Measurements from ENCODE around the gene TNFRSF1B. TPM values are rescaled to one million over a fixed set of nuclear protein-coding genes. Genes with fewer than 3 reads are reported as not detected.
"Not testable (repeated sequence)": the region's sequence is repeated elsewhere in the genome, so short reads cannot be mapped to it uniquely, and the experiment has no call there.

The TNFRSF1B gene
- total RNA-seq, 4 donors from 2014 or later = 37.1 to 92.8 (median 64.0) TPM

- Histone ChIP-seq H3K4me1 (peaks cover 0 to 2% (median 0%) of the 10 kb centered on the region in 4 donors), H3K4me3 (no peak overlapping the region), H3K9me3 (peaks cover 0 to 5% (median 0%) of the 10 kb centered on the region in 4 donors), H3K27ac (no peak overlapping the region), H3K36me3 (no peaks in the 10 kb centered on the region), H3K27me3 (no peaks in the 10 kb centered on the region)
- no peak for TF ChIP-seq CTCF (IDR thresholded peaks at IDR 0.05)
- DNase-seq = no peak
These were observed 53.0 kb downstream of the TNFRSF1B start for GRCh38 chr1:12219800-12220199.

GRCh38 chr1:12220890-12221289, 54.1 kb downstream of the TNFRSF1B start:
- no peak overlapping the region for H3K27ac ChIP-seq
- no peaks in the 10 kb centered on the region for H3K27me3 ChIP-seq
- no peaks in the 10 kb centered on the region for H3K36me3 ChIP-seq
- DNase-seq = no peak
- H3K4me3 ChIP-seq = no peak overlapping the region
- peaks cover 0 to 5% (median 0%) of the 10 kb centered on the region in 4 donors for H3K9me3 ChIP-seq
- H3K4me1 ChIP-seq = peaks cover 0 to 2% (median 0%) of the 10 kb centered on the region in 4 donors
- TF ChIP-seq CTCF (IDR thresholded peaks at IDR 0.05) (no peak), POLR2A (IDR thresholded peaks at IDR 0.05) (no peak)

GRCh38 chr1:12222700-12223099, 55.9 kb downstream of the TNFRSF1B start:
- not testable (repeated sequence) for H3K4me3 ChIP-seq, DNase-seq, H3K27ac ChIP-seq, H3K27me3 ChIP-seq, H3K4me1 ChIP-seq, H3K9me3 ChIP-seq, H3K36me3 ChIP-seq

GRCh38 chr1:12224092-12224491, 57.3 kb downstream of the TNFRSF1B start:
- H3K4me3 ChIP-seq, H3K9me3 ChIP-seq, DNase-seq, H3K4me1 ChIP-seq, H3K36me3 ChIP-seq, H3K27ac ChIP-seq, H3K27me3 ChIP-seq: not testable (repeated sequence)

- Histone ChIP-seq H3K27ac (no peak overlapping the region), H3K4me3 (no peak overlapping the region), H3K36me3 (no peaks in the 10 kb centered on the region), H3K27me3 (no peaks in the 10 kb centered on the region), H3K4me1 (peaks cover 0 to 11% (median 4%) of the 10 kb centered on the region in 4 donors), H3K9me3 (no peaks in the 10 kb centered on the region)
- DNase-seq = no peak
- TF ChIP-seq CTCF (IDR thresholded peaks at IDR 0.05) (no peak), POLR2A (IDR thresholded peaks at IDR 0.05) (no peak)
These were observed 62.2 kb downstream of the TNFRSF1B start for GRCh38 chr1:12228979-12229378.

GRCh38 chr1:12229386-12229834, 62.6 kb downstream of the TNFRSF1B start:
- peak overlapping the region in 2 of 4 donors; percentile 93 to 100 for H3K4me3 ChIP-seq
- TF ChIP-seq CTCF (IDR thresholded peaks at IDR 0.05) = no peak
- no peak for TF ChIP-seq POLR2A (IDR thresholded peaks at IDR 0.05)
- H3K4me1 ChIP-seq = peaks cover 0 to 11% (median 4%) of the 10 kb centered on the region in 4 donors

More at GRCh38 chr1:12229386-12229834, 62.6 kb downstream of the TNFRSF1B start:
- H3K27ac ChIP-seq = no peak overlapping the region
- no peaks in the 10 kb centered on the region for H3K9me3 ChIP-seq
- peak in 1 of 3 donors; percentile 50 for DNase-seq
- peaks cover 0 to under 1% (median 0%) of the 10 kb centered on the region in 3 donors for H3K36me3 ChIP-seq
- no peaks in the 10 kb centered on the region for H3K27me3 ChIP-seq
